NCI-H510A (cell line): Measurements from ENCODE around the gene CFAP58.

ENCODE experiments used
- DNase-seq: peaks from one replicate; lab custom pipeline; 2025; lab: John Stamatoyannopoulos, UW

Gene CFAP58

DNA sequence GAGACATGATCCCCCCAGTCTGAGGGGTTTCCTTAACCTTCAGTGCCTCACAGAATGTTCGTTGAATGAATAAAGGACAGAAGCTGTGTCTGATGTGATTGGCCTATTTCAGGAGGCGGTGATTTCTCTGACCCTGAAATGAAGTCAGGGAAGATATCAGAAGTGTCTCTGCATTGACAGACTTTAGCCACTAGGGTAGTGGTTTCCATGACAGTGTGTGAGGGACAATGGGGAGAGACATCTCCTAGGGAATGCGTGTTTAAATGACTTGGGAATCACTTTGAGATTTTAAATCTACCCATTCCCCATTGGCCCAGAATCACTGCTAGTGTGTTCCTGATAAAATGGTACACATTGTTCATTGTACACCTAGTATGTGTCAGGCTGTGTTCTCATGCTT lies 132.0 kb downstream of the CFAP58 start:
- DNase-seq, result no peak

GRCh38 chr10:104486803-104487202 lies 133.2 kb downstream of the CFAP58 start:
- DNase-seq, result no peak

DNA sequence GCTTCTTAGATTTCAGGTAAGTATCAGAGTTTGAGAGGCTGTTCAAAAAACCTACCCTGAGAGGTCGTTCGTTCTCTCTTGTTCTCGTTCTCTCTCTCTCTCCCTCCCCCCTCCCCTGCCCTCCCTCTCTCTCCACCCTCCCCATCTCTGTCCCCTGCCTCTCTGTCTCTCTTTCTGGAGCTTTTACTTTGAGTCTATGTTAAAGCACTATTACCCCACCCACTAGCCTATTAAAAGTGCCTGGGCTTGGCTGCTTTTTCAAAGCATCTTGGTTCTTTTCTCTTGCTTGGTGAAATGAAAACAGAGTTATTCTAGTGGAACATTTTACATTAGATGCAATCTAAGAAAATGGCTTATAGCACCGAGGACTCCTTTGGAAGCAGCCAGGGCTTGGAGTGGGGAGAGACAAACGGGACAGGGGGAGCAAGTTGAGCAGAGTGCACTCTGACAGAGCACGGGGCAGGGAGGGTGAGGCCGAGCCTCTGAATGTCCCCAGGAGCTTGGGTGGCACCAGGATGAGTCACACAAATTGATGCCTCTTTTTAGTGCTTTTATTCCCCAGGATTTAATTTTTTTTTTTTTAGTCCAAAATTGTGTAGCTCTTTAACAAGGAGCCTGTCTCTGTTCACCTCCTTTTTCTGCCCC lies 134.3 kb downstream of the CFAP58 start:
- no peak for DNase-seq

GRCh38 chr10:104488439-104488832 lies 134.8 kb downstream of the CFAP58 start:
- DNase-seq, result no peak

- DNase-seq, result no peak
Observed at GRCh38 chr10:104492329-104492940, 138.8 kb downstream of the CFAP58 start.

DNA sequence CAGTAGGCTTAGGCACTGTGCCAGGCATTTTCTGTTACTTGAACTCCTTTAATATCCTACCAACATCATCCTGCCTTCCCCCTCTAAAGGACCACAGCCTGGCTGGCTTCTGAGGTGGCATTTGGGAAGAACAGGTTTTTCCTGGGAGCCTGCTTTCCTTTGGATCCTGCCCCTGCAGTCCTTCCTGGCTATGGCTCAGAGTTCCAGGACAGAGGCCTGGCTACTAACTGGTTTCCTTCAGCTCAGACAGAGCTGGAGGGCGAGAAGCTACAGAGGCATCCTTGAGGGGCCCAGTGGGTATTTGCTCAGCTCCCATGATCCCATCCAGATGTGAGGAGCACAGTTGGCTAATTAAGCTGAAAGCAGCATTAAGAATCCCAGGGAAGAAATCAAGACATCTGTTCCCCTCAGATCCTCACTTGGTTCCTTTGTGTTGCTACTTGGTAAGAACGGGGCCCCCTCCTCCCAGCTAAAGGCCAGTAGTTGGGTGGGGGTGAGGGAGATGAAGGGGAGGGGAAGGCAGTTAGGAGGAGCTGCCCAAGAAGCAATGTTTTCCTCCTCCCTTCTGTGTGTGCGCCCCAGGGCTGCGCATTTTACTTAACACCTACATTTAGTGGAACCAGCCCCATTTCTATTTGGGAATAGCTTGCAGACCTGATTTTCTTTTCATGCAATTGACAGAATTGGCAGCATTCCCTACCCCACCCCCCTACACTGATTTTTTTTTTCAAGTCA lies 144.9 kb downstream of the CFAP58 start:
- no peak for DNase-seq

GRCh38 chr10:104501449-104501848 lies 147.8 kb downstream of the CFAP58 start:
- DNase-seq, result no peak

GRCh38 chr10:104501864-104502579 lies 148.4 kb downstream of the CFAP58 start:
- no peak for DNase-seq

DNA sequence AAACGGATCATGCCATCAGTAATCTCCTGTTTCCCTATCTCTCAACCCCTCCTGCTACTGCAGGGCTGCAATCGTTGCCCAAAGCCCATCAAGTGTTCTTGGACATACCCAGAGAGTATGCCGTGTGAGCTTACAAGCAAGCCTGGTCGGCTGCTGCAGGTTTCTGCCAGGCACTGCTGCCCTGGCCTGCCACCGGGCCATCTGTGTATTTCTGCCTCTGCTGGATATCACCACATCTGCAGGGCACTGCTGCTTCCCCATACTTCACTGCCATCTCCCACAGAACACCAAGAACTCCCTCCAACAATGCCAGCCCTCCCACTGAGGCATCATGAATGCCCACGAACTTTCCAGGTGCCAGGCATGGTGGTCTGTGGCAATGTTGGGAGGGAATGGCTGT lies 149.3 kb downstream of the CFAP58 start:
- no peak for DNase-seq
